ENCODE measurements around the gene ZNF239.
"Not testable (repeated sequence)": the region's sequence is repeated elsewhere in the genome, so short reads cannot be mapped to it uniquely, and the experiment has no call there.

ZNF239 gene

GRCh38 chr10:43576062-43576461, 1.6 kb upstream of the ZNF239 start:
- peak; percentile 37 for DNase-seq

DNA sequence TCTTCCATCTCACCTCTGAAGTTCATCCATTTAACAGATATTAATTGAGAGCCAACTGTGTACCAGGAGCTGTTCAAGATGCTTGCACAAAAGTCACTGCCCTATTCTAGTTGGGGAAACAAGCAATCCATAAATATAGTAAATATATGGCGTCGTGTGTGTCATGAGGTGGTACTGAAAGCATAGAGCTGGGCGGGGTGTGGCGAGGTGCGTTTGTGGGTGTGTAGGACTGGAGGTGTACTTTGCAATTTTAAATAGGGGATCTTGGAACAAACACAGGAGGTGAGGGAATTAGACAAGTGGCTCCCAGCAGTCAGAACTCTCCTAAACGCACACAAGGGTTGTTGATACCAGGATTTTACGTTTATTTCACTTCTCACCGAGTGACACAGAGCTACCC, 490 bp upstream of the ZNF239 start:
- DNase-seq, result no peak

GRCh38 chr10:43573250-43574000, 991 bp downstream of the ZNF239 start:
- DNase-seq, result peak; percentile 27

DNA sequence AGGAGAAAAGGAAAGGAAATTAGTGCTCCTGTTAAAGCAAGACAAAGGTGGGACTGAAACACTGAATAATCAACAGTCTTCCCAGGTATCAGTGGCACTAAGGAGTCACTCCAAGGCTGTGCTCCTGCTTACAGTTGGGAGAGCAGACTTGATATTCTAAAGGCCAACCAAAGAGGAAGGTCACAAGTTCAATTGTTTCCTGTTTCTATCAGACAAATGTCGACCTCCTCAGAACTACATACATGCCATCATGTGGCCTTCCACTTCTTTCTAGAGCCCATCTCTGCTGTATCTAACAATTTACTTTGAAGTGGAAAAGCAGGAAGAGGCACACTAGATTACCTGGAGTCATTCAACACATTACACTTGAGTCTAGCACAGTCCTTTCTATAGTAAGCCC, 3.4 kb downstream of the ZNF239 start:
- DNase-seq, result no peak

DNA sequence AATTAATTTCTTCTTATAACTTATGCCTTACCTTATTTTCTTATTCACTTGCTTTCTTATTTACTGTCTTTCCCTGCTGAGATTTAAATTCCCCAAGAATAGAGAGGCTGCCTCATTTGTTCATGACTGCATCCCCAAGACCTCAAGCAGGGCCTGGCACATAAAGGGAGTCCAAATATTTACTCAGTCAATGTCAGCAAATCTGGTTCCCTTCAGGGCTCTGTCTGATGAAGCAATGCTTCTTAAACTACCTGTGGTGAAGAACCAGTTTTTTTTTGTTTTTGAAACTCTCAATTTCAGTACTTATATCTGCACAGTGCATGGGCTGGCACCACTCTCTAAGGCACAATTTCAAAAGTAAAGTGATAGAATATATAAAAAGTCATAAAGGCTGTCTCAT, 4.7 kb downstream of the ZNF239 start:
- DNase-seq, result no peak

GRCh38 chr10:43557214-43557613, 17.2 kb downstream of the ZNF239 start:
- no peak for DNase-seq

DNA sequence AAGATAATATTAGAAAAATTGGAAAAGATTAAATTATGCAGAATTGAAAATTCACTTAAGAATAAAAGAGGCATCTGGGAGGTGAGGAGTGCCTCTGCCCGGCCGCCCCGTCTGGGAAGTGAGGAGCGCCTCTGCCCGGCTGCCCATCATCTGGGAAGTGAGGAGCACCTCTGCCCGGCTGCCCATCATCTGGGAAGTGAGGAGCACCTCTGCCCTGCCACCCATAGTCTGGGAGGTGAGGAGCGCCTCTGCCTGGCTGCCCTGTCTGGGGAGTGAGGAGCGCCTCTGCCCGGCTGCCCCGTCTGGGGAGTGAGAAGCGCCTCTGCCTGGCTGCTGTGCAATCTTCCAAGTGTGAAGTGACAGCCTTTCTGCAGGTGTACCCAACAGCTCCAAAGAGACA, 30.7 kb downstream of the ZNF239 start:
- not testable (repeated sequence) for DNase-seq

DNA sequence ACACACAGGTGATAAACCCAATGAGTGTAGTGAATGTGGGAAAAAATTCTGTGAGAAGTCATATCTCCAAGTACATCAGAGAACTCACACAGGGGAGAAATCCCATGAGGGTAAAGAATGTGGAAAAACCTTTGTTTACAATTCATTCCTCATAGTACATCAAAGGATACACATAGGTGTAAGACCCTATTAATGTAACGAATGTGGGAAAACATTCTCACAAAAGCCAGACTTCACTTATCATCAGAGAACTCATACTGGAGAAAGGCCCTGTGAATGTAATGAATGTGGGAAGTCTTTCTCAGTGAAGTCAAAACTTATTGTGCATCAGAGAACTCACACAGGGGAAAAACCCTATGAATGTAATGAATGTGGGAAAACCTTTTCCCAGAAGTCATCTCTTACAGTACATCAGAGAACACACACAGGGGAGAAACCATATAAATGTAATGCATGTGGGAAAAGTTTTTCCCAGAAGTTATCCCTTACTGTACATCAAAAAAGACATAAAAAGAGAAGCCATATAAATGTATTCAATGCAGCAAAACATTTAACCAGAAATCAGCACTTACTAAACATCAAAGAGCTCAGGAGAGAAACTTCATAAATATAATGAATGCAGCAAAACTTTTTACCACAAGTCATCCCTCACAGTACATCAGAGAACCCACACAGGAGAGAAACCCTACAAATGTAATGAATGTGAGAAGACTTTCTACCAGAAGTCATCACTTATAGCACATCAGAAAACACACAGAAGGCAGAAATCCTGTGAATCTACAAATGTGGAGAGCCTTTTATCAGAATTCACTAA, 49.8 kb downstream of the ZNF239 start:
- DNase-seq, result no peak
